ELF-1 (cell line): ENCODE measurements around the gene CACNA1C.
"Not testable (repeated sequence)": the region's sequence is repeated elsewhere in the genome, so short reads cannot be mapped to it uniquely, and the experiment has no call there.

ENCODE experiments used
- DNase-seq: peaks from one replicate; pipeline ENCODE4 v3.0.0-alpha.2; 2016; ENCODE audit warnings: low read depth, low spot score

Gene CACNA1C

DNA sequence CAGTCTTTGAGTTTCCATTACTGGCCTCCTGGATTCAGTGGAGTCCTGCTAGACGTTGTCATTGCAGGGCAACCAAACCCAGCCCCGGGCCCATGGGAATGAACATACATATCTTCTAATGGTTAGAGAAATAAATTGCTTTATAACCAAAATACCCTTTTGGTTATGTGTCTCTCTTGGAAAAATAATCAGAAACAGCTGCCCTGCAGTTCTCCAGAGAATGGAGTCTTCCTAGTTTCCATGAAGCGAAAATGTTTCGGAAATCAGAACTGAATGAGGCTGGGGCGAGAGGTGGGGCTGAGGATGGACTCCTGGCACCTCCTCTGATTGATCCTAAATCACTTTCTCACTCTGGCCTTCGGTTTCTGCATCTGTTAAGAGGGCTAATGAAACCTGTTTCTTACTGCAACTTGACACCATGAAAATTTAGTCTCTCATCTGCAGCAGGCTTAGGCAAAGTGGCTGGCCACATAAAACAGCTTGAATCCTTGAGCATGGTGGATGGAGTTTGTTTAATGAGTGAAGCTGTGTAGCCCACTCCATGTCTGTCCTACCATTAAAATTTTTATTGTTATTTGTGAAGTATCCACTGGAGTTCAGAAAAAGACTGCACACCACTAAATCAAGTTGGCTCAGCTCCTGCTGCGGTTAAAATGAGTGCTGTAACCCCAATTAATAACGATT lies 198.9 kb downstream of the CACNA1C start:
- DNase-seq: no peak

DNA sequence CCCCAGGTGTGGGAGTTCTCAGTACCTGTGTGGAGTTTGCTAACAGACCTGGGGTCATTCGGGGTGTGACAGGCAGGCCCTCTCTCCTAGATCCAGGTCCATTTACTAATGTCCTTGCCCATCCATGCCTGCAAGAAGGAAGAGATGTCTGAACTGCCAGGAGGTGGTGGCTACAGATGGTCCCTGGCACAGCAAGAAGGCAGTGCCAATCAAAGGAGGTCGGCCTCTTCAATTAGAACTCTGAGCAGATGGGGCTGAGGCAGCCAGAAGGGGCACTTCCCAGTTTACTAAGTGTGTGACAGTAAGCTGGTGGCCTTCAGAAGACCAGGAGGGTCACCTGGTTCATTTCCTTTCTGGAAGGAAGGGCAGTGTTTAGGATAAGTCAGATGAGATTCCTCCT lies 202.5 kb downstream of the CACNA1C start:
- no peak for DNase-seq

DNA sequence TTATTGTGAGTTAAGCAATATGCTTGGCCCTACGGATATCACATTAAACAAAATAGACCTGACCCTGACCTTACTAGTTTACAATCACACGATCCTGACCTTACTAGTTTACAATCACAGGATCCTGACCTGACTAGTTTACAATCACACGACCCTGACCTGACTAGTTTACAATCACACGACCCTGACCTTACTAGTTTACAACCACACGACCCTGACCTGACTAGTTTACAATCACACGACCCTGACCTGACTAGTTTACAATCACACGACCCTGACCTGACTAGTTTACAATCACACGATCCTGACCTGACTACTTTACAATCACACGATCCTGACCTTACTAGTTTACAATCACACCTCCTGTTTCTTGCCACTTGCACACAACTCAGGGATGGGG lies 202.9 kb downstream of the CACNA1C start:
- not testable (repeated sequence) for DNase-seq

DNA sequence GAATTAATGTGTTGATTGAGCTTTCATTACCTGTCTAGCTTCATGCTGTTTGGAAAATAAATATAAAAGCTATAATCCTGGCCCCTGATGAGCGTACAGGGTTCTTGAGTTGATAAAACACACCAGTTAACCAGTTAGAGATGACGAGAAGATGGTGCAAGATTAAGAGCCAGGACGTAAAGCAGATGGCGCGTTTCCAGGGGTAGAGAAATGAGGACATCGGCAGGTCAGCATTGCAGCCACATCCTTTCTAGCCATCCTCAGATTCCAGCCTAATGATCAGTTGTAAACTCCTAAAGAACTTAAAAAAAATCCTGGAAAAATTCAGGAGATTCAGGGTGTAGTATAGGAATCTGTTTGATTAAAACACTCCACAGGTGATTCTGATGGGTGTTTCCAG lies 203.7 kb downstream of the CACNA1C start:
- DNase-seq: no peak

DNA sequence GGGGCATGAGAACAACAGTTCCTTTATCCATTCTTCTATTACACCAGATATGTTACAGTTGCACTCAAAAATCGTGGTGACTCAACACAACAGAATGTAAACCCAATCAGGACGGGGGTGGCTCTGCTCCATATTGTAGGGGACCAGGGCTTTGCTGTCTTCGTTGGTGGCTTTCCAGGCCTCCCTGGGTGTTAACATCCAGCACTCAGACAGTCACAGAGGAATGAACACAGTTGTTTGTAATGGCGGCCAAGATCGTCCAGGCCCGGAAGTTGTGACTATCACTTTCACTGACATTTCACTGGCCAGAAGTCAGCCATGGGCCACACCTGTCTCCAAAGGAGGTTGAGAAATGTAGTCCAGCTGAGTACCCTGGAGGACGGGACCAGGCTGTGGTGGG lies 204.1 kb downstream of the CACNA1C start:
- no peak for DNase-seq

DNA sequence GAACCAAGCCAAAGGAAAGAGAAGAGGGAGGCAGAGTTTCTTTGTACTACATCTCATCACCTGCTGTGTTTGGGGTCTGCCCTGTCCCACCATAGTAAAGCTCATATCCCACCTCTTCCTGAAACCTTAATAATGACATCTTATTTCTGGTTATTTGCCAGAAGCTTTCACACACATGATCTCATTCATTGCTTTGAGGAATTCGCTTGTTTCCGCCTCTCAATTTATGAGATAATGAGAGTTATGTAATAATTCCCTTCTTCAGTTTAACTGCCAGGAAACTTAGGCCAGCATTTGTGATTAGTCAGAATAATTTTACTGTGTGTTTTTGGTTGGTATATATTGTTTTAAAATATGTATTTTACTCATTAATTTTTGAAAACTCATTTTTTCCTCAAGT lies 205.2 kb downstream of the CACNA1C start:
- no peak for DNase-seq

DNA sequence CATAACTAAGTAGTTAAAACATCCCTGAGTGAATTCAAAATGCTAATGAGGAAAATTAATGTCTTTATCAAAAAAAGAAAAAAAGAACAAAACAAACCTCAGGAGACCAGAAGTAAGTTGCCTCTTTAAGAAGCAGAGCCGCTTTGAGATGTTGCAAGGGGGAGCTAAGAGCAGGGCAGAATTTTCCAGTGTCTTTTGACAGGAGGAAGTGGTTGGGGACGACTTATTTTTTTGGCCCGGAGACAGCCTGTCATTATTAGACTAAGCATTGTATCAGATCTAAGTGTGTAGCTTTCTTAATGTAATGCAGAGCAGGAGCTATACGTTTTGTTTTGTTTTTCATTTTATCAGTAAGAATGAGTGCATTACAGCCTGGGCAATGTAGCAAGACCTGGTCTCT lies 206.6 kb downstream of the CACNA1C start:
- no peak for DNase-seq

DNA sequence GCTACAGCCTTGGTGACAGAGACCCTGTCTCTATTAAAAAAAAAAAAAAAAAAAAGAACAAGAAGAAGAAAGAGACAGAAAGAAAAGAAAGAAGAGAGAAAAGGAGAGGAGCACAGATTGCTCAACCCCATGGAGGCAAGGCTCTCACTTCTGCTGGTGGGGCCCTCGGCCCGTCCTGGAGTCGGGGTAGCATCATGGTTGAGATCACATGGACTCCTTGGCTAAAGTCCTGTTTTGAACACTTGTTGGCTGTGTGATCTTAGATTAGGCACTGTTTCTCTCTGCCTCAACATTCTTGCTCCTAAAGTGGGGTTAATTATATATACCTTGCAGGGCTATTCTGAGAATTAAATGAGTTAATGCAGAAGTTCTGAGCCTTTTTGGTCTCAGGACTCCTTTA lies 207.7 kb downstream of the CACNA1C start:
- no peak for DNase-seq

DNA sequence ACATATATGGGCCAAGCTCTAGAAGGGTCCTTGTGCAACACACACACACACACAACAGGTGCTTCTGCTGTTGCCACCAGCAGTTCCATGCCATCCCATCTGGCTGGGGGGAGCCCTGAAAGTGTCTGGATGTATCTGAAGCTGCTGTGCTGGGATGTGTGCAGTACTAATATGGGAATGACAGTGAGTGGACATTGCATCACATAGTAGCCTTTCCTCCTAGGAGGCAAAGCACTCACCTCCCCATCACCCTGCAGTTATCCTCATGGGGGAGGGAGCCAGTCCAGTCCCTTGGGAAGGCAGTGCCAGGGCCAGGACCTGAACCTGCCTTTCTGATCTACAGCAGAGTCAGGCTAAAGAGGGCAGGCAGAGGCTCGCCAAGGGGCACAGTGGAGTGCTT lies 208.9 kb downstream of the CACNA1C start:
- no peak for DNase-seq

DNA sequence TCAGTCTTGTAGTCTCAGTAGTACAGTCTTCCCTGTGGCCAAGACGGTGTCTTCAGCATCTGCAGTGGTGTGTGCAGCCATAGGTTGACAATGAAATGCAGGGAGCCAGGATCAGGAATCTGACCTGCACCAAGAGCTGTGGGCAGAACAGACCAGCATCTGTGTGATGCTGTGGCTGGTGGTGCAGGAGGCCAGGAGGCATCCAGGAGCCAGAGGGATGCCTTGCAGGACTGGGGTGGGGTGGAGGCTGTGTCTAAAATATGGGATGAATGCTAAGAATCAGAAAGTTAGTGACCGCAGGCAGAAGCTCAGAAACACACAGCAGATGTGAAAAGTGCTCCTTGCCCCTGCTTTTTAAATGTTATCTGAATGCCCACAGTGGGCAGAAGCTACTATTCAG lies 209.7 kb downstream of the CACNA1C start:
- DNase-seq: no peak

DNA sequence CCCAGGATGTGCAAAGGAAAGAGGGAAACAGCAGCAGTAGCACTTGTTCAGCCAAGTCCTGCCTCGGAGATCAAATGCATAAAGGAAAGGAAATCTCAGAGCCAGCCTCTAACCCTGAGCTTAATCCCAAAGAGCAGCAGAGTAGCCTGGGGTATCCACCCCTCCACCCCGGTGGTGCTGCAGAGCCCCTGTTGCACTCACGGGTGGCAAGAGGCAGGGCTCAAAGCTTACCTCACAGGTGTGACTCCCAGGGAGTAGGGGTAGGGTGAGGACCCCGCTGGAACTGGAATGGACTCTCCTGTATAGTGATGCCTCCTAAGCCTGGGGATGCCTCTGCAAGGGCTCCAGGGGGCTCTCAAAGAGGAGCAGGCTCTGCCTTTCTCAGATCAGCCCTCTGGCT lies 211.1 kb downstream of the CACNA1C start:
- DNase-seq: no peak

DNA sequence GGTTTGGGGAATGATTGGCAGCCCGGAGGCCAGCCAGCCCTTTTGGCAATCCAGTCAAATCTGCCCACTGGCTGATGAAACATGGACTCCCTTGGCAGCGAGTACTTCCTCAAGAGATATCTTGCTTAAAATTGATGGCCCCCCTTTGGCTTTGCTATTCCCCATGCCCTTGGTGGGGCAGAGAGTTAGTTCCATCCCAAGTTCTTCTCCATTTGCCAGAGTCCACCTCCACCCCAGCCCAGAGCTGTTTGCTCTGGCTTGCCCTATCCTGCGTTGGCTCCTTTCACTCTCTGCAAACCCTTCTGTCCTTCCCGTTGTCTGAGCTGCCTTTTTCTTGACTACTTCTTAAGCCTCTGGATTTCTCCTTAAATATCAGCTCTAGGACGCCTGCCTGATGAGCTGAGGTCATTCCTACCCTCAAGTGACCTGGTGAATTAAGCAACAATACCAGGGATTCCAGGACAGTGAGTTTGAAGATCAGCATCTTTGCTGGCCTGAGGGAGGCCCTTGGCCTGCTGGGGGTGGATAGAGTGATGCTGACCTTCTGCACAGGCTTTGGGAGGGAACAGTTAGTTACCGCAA lies 212.0 kb downstream of the CACNA1C start:
- DNase-seq: peak; percentile 67

DNA sequence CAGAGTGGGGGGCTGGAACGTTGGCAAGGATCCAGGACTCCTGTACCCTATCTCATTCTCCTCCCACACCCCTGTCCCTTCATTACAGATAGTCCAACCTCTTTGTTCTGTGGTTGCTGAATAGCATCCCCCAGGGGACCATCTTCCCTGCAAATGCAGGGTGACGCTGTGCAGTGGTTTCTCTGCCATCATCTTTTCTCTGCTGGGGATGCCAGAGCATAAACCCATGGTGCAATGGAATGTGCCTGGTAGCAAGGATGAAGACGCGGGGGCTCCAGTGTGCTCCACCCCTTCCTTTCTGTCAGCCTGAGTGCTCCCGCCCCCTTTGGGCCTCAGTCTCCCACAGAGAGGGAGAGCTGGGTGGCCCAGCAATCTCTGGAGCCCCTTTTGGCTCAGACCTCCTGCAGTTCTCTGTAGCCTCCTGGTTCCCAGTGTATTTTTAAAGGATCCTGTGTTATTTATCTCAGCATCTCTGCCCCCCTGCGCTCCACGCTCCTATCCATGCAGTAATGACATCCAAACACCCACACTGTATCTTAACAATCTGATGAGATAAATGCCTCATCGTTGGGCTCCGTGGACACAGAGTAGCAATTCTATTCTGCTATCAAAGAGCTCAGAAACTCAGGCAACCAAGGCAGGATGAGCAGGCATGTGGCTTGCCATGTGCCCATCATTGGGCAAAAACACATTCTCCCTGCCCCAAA lies 212.8 kb downstream of the CACNA1C start:
- no peak for DNase-seq

DNA sequence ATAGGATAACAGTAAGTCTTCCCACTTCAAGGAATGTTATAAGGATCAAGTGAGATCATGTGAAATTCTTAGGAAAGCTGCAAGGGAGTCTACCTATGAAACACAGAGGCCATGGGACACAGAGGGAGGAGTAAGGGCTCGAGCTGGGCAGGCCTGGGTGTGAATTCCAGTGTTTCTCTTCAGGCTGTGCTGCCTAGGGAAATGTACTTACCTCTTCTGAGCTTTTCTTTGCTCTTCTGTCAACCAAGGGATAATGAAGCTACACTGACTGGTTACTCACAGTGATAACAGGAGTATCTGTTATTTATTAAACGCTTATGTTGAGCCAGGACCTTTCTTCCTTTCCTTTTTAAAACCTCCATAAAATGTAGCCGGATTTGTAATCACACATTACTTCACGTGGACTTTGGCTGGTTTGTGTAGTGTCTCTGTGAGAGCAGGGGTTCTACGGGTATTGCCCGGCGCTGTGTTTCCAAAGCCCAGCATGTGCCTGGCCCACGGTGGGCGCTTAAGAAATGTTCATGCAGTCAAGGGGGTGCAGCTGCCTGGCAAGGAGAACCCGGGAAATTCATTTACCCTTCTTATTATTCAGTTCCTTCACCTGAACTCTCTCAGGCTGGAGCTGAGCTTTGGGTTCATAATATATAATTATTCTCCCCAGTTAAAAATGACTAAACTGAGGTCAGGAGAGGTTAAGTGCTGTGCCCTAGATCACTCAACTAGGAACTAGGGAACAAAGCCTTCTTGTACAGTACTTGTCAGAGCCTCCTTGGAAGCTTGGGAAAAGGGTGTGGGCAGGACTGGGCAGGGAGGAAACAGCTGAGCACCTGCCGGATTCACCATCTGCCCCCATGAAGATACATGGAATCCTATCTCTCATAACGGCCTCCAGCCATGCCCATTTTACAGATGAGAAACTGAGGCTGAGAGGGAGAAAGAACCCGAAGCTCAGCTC lies 214.2 kb downstream of the CACNA1C start:
- no peak for DNase-seq

DNA sequence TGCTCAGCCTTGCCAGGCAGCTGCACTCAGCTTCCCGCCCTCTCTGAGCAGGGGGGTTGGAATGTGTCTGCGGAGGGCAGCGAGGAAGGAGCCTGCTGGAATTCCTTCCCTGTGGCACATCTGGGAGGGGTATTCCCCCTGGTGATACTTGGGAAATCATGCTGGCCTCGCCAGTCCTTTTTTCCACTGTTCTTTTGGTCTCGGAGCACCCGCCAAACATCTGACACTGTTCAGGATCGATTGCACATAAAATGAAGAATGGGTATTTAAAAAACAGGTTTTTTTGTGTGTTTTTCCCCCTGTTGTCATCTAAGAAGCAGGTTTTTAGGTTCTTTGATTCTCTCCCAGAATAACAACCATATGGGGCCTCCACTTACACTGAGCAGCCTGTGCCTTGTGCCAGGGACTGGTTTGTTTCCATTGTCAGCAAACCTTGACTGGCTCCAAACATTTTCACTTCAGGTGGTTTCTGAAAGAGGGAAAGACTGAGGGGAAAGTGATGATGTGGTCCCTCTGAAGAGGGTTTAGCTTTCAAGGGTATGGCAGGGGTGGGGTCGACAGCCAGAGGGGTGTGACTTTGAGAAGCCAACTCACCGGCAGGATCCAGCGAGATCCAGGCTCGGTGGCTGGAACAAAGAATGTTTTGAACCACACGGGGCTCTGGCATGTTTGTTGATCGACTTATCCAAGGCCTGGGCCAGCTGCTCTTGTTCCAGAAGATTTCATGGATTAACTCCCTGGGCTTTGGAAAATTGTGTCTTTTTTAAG lies 215.1 kb downstream of the CACNA1C start:
- DNase-seq: peak; percentile 62

DNA sequence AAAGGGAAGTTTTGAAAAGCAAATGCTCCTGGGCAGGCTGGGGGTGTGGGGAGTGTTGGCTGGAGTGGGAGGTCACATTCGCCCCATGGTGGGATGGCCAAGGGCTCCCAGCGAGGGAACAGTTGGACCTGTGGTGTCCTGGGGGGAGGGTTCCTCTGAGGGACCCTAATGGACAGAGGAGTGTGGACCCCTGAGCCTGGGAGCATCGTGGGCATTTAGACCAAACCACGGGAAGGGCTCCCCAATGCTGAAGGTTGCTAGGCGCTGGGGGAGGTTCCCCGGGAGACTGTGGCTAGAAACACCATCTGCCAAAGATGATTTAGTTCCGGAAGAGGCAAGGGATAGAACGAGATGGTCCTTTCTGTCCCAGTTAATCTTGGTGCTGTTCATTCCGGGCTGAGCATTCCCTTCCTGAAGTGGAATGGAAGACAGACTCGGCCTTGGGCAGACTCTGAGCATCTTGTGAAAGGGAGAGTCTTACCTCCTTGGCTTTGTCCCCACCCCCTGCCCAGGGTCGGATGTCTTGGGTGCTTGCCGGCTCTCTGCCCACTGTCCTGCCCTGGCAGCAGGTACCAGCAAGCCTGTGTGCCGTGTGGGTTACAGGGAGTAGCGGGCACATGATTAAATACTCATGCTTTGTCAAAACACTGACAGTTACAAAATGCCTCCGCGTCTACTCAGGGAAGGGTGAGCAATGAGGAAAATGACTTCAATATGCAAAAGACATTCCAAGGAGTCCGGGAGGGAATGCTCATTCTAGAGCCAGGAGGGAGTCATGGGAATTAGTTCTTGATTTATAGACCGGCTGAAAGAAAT lies 215.9 kb downstream of the CACNA1C start:
- no peak for DNase-seq

DNA sequence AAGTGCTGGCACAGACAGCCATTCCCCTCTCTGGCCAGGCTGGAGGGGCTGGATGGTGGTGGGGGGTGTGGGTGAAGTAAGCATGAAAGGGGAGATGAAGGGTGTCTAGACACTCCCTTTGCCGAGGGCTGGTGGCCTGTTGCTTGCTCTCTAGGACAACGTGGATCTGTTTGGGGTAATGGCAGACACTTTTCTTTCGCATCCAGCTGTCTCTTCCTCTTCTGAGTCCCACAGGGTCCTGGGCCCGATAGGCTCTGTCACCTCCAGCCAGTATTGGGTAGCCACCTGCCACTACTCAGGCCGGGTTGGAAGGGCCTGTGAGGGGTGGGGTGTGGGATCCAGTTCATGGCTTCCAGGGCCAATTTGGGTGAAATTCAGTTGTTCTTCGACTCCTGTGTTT lies 218.1 kb downstream of the CACNA1C start:
- DNase-seq: no peak

DNA sequence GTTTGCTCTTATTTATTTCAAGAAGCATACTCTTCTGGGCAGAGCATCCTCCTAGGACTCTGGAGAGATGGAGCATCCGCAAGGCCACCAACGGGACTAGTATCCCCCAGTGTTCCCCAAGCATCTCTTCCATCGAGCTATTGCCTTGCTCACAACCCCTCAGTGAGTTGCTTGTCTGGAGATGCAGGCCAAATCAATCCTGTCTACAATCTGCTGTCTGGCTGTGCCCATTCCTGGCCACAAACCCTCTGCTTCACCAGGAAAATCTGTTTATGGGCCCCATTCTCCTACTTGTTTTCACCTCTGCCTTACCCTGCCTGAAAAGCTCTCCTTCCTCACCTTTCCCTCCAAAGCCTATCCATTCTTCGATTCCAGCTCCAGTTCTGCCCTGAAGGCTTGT lies 219.2 kb downstream of the CACNA1C start:
- no peak for DNase-seq

DNA sequence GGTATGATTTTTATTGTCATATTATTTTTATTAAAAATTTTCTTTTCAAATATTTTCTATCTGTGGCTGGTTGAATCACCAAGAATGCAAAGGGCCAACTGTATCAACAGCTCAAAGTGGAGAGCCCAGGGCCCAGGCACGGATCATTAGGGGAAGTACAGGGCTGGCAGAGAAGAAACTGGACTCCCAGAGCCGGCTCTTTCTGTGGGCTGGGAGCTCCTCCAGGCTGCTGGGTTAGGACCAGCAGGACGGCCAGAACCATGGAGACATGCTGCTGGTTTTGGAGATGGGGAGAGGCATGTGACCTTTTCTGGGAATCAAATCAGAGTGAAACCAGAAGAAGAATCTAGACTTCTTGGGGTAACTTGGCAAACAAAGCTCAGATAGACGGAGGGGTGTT lies 220.5 kb downstream of the CACNA1C start:
- DNase-seq: no peak

DNA sequence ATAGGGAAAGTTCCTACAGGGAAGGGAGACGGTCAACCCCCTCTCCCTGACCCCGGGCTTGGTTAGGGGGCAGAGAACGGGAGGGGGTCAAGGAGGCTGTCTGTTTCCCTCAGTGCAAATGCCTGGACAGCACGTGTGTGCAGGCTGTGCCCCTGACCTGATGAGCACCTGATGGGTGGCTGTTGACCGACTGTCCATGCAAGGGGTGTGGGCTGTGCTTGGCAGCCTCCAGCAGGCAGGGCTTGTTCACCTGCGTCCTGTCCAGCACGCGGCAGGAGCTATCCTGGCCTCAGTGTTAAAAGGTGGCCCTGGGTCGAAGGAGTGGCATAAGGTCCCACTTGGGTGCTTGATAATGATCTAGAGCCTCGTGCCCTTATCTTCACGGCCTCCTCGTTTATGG lies 221.0 kb downstream of the CACNA1C start:
- no peak for DNase-seq
